Heart left ventricle (tissue), 13 donors: ENCODE data around the gene ERFE.

Source experiments
- CTCF ChIP-seq, 12 donors: fragments of 200-600 bp; sonication (generic) in 4 of 12; IDR thresholded peaks; one replicate each; pipeline versions ENCODE4 v1.5.0 to v1.8.0; 2018 to 2022; ENCODE audit warnings: antibody characterized with exemption in 12 of 12, mild to moderate bottlenecking in 5 of 12
- POLR2A ChIP-seq, 2 donors: fragments of 450-650 bp; IDR thresholded peaks; one replicate each; pipeline ENCODE4 v1.6.1; 2017; ENCODE audit warnings: antibody characterized with exemption in 2 of 2, mild to moderate bottlenecking in 2 of 2, moderate library complexity in 2 of 2
- donor health status: ischemic (EF 13 %, LVEDD 7.1; RV severe dilation, severe dysfunction).
- donor health status: DM: no; HTN: yes; CAD: no.
- donor health status: DM: no; HTN: no; CAD: no.
- donor health status: ischemic (EF 25% LVEDD 6.9; RV normal size, moderate dysfunction).
- donor health status: ischemic (EF 25% LVEDD 5.7; RV mildly dilated, moderate dysfunction).
- donor health status: ischemic (EF 35%, LVEDD 5.7; RV mildly dilated, moderate dysfunction).
- donor health status: nonischemic (EF 11% LVEDD 7.7; RV severe dilation, severe dysfunction).
- donor health status: DM: yes; HTN: yes; CAD: no.
- donor health status: PGD.
- donor health status: ischemic (EF 29% LVEDD 5.4; RV normal size, mild dysfunction).
- donor health status: nonischemic (EF 23%, LVEDD 6.1; RV moderate dilation, normal function).

- TF ChIP-seq CTCF (IDR thresholded peaks at IDR 0.05), result no peak
- no peak for TF ChIP-seq POLR2A (IDR thresholded peaks at IDR 0.05)
These were observed 1.2 kb upstream of the ERFE start for GRCh38 chr2:238157506-238158017.
